T-helper 2 cell (primary cell): ENCODE data around the gene GATAD1.
"Not testable (repeated sequence)": the region's sequence is repeated elsewhere in the genome, so short reads cannot be mapped to it uniquely, and the experiment has no call there.

Experiments used
- DNase-seq, 5 experiments: peaks; one replicate each; pipeline versions ENCODE4 v3.0.0 to v3.0.0-alpha.2; 2012 to 2022
- total RNA-seq, 2 donors: gene quantifications; one replicate each; lab custom pipeline; 2026; lab: John Stamatoyannopoulos, UW

The GATAD1 gene, protein sequence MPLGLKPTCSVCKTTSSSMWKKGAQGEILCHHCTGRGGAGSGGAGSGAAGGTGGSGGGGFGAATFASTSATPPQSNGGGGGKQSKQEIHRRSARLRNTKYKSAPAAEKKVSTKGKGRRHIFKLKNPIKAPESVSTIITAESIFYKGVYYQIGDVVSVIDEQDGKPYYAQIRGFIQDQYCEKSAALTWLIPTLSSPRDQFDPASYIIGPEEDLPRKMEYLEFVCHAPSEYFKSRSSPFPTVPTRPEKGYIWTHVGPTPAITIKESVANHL
- total RNA-seq: 12.8 to 36.4 reads per million in 2 donors

DNA sequence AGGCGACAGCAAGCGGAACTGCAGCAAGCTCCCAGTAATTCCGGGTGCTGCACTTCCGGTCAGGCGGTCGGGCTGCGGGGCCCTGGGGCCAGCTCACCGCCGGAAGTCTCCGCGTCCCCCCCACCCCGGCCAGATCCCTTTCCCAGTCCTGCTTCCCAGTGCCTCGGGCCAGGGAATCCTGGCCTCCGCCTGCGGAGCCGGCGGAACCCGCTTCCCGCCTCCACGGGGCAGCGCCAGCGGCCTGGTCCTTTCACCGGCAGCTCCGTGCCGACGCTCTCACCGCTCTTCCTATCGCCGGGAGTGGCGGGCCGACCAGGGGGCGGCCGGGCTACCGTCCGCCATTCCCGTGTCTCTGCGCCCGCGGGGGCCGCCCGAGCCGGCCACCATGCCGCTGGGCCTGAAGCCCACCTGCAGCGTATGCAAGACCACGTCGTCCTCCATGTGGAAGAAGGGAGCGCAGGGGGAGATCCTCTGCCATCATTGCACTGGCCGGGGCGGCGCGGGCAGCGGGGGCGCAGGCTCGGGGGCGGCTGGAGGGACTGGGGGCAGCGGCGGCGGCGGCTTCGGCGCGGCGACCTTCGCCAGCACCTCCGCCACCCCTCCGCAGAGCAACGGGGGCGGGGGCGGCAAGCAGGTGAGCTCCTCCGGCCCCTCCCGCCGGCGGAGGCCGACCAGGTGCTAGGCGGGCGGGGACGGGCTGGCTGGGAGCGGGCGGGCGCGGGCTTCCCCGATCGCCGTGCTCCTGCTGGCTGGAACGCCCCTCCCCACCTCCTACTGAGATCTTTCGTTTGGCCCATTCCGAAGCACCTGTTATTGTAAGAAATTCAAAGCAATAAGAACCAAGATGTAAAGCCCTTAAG lies at the start of gene GATAD1:
Gene GATAD1 (plus strand): TSS at position 138 of the 860 bp plus-strand sequence. CDS start 248 bp downstream, at position 386.
- DNase-seq: peak; percentile 47 to 90 (median 68)

DNA sequence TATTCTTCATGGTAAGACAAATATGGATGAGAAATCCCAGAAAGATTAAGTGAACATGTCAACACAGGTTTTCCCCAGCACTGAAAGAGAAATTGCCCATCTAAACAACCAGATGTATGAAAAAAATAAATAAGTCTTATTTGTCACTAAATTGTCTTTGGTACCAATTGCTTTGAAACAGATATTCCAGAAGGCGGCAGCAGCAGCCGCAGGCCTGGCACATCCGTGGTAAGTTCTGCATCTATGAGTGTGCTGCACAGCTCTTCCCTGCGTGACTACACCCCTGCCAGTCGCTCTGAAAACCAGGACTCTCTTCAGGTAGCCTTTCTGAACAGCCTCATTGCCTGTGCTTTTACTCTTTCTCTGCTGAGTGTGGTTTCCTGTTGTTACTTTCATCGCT lies 49.7 kb upstream of the GATAD1 start:
- no peak for DNase-seq

DNA sequence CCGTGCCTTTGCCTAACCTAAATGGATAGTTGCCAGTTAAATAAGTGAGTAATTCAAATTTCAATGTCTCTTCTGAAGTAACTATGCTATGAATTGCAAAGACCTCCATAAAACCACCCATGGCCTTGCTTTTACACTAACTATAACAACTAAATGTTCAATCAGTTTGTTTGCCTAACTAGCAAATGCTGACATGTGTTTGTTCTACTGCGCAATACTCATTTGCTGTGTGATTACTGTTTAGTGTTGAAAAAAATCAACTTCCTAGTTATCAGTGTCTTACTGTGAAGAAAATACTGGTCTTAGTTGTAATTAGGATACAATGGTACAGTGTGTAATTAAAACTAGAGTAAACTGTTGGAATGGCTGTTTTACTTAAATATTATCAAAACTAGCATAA lies 47.3 kb upstream of the GATAD1 start:
- DNase-seq: no peak

DNA sequence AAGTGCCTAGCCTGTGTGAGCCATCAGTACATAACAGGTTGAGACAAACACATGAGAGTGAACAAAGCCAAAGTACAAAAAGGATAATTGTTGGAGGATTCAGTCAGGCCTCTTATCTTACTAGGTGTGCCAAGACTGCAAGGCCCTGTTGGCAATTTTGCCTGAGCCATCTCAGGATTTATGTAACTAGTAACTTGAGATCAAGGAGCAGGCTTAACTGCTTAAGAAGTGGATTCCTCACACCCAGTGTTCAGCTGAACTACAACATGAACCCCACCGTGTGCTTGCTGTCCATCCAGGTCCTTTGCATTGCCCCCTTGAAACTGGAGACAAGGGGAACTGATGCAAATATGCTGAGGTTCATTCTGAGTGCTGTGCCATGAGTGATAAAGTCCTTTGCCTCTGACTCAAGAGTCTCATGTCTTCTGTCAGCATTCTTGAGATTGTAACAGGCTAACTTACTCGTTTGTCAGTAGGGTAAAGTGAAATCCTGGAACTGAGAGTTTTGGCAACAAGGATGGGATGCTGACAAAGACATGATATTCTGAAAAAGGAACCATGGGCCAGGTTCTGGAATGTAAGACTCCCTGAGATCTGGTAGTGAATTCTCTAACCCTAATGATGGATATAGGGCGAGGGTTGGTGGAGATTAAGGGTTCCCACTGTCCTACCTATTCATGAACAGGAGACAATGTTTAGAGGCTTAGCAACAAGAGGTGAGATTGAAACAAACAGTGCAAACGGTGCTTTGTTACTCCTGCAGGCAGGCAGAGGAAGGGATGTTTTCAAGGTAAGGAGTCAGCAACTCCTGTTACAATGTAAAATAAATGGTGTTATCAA lies 44.1 kb upstream of the GATAD1 start:
- DNase-seq: no peak

DNA sequence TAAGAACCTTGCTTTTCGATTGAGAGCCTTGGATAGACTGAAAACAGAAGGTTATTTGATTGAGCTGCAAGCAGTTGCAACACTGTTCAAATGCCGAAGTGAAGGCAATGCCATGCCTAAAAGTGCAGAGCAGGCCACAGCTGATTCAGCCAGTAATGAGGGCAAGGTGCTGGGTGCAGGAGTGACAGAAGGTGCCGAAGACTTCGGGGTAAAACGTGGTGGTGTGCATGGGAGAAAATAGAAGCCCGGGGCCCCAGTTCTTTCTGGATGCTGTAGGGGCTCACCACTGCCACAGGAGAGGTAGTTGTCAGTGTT lies 43.6 kb upstream of the GATAD1 start:
- no peak for DNase-seq

DNA sequence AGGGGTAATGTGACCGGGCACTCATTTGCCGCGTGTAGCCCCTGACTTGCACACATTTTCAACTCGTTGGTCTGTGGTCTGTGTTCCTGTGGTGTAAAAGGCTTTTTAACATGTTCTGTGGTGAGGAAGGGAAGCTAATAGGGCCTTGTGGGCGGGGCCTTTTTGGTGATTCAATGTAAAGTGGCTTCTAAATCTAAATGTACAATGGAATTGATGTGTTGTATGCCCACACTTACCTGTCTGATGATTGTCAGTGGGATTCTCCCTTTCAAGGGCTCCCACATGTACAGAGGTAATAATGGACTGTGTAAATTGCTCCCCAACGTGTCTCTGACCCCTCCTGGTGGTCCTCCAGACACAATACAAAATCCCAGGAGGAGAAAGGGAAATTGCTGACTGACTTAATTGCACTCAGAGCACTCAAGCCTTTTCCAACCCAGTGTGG lies 43.1 kb upstream of the GATAD1 start:
- DNase-seq: peak in 2 of 5 experiments; percentile 28 to 70

DNA sequence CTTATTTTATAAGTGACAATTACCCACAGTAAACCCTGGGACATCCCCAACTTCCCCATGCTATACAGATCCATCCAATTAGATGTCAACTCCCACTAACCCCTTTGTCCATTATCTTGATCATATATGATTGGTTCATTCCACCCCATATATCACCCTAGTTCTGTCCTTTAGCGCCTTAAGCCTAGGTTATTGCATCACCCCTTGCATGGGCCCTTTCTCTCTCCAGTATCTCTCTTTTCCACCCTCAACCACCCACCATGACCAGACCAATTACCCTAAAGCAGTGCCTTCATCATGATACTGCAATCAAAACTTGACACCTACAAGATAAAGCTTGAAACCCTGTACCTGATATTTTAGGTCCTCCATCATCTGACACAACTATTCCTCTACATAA lies 37.9 kb upstream of the GATAD1 start:
- no peak for DNase-seq

DNA sequence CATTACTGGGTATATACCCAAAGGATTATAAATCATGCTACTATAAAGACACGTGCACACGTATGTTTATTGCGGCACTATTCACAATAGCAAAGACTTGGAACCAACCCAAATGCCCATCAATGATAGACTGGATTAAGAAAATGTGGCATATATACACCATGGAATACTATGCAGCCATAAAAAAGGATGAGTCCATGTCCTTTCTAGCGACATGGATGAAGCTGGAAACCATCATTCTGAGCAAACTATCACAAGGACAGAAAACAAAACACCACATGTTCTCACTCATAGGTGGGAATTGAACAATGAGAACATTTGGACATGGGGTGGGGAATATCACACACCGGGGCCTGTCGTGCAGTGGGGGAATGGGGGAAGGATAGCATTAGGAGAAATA lies 37.1 kb upstream of the GATAD1 start:
- DNase-seq: not testable (repeated sequence)

DNA sequence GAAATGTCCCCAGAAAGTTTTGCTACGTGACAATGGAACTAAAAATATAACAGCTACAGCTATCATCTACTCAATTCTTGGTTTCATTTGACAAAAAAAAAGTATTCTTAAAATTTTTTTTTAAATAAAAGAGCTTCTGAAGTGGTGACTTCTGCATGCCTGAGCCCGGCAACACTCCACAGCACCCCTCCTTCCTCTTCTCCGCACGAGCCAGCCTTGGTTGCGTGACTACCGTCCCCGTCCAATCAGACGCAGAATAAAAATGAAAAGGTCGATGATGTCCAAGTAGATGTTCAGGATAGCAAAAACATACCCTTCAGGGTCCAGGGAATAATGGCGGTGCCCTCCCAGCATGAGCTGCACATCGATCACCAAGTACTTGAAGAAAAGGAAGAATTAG lies 34.5 kb upstream of the GATAD1 start:
- no peak for DNase-seq

DNA sequence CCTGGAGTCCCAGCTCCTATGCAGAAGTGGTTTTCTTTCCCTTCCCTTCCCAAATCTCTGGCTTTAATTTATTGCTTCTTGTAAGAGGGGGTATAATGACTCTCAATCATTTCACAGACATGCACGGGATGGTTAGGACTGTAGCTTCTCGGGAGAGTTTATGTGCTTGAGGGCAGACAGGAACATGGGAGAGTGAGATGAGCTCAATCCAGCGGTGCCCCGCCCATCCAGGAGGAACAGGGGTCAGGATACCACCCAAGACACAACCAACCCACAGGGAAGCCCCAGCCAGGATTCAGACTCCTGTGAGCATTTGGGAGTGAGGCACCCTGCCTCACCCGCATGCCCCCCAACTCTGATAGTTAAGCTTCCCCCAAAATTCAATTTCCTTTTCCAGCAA lies 33.7 kb upstream of the GATAD1 start:
- no peak for DNase-seq

DNA sequence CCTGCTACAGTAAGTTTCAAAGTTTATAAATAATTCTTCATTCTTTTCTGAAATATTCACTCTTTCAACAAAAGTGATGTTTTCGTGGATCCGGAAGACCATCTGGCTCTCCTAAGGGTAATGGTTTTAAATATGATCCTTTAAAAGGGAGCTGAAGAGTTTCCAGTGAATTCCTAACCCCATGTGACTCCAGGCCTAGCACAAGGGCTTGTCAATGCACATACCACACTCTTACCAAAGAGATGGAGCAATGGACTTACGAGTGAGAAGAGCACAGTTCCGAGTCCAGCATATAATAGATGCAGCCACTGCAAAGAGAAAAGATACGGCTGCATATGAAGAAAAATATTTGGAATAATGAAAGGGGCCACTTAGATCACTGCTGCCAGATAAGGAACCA lies 32.1 kb upstream of the GATAD1 start:
- DNase-seq: no peak

DNA sequence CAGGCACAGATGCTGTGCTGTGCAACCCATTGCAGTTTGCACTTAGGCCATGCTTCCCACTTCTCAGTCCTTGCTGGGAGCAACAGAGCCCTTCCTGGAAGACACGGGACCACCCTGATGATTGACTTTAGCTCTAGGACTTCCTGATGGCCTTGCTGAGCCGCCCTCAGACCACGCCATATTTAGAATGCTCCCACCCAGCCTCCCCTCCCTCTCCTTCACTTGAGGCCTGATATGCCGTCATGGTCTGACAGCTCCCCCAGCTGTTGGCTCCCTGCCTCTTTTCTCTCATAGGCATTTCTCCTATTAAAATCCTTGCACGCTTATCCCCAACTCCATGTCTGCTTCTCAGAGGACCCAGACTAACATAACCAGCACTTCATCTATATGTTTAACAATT lies 29.4 kb upstream of the GATAD1 start:
- DNase-seq: no peak

DNA sequence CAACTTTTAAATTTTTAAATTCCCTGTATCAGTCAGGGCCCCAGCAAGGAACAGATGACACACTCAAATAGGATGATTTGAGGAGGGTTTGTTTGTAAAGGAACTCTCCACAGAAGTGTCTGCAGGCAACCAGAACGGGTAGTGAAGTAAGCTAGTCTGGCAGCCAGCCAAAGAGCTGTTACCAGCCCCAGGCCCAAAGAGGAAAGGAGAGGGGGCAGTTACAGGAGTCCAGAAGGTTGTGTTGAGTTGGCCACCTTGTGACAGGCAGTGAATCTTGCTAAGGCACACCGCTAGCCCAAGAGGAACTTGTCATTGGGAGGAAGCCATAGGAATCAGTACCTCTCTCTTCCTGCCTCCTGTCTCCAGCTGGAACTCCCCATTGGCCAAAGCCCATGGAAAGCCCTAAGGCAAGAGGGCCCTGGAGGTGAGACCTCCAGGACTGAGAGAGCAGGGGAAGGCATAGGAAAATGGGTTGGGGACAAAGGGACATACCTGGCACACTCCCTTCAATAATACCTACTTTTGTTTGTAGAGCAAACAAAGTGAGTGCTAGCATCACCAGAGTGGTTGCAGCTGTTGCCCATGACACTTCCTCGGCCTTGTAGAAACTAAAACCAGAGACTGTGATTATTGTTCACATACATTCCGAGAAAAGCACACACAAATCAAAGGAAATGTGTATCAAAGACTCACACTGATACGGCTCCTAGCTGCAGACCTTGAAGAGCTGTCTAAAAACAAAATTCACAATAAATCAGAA lies 25.4 kb upstream of the GATAD1 start:
- no peak for DNase-seq

DNA sequence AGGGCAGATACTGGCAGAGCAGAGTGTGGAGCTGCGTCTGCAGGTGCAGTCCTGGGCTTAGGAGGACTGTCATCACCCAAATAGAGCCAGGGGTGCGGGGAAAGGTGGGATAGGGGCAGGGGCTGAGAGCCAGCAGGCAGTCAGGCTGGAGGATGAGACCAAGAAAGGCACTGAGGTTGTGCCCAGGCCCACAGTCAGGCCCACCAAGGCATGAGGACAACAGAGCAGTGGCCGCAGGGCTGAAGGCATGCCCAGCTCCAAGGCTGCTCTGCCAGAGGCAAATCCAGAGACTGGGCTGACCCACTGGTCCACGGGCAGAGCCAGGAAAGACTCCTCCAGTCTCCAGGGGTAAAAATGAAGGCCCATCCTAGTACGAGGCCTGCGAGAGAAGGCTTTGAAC lies 24.4 kb upstream of the GATAD1 start:
- no peak for DNase-seq

DNA sequence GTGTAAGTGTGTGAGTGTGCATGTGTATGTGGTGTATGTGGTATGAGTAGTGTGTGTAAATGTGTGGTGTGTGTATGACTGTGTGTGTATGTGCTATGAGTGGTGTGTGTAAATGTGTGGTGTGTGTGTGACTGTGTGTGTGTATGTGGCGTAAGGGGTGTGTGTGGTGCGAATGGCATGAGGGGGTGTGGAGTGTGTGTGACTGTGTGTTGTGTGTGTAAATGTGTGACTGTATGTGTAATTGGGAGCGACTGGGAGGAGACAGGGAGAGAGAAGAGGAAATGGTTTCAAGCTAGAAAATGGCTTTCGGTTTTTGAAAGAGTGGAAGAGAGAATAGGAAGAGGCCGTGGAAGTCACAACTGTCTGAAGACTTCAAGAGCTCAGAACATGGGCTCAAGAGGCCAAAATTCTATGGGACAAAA lies 23.6 kb upstream of the GATAD1 start:
- DNase-seq: peak in 1 of 5 experiments; percentile 41

DNA sequence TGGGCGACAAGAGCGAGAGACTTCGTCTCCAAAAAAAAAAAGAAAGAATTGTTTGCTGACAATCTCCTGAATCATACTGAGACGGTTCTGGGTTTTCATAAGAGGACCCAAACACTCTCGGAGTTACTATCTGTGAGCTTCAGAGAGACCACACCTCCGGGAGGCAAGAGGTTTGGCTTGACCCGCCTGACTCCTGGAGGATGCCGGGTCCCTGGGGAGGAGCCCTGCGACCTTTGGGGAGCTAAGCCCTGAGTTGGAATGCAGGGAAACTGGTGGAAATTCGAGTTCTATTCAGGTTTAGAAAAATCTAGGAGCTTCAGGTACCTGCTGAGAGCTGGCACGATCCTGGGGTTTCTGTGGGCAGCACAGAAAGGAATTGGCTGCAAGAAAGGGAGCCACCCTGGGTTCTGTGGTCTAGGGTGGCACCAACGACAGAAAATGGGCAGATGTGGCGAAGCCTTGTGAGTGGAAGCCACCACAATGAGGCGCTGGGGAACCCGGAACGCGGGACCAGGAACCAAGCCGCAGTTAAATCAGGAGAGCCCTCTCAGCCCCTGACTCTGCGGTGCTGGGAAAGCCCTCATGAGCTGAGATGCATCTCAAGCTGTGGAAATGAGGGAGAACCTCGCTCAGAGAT lies 21.9 kb upstream of the GATAD1 start:
- peak in 1 of 5 experiments; percentile 45 for DNase-seq

DNA sequence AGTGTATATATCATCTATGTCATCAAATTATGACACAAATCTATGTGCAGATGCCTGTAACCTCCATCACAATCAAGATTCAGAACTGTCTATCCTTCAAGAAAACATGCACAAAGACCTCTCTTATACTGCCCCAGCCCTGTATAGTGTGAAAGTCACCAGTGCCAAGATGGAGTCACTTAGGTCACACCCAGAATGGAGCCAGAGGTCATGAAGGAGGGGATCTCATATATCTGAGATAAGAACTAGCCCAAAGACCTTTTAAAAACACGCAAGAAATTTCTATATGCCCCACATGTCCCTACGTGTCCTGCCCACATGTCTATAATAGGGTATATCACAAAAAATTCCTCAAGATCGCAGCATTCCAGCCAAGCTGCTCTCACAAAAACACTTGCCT lies 20.1 kb upstream of the GATAD1 start:
- DNase-seq: no peak

DNA sequence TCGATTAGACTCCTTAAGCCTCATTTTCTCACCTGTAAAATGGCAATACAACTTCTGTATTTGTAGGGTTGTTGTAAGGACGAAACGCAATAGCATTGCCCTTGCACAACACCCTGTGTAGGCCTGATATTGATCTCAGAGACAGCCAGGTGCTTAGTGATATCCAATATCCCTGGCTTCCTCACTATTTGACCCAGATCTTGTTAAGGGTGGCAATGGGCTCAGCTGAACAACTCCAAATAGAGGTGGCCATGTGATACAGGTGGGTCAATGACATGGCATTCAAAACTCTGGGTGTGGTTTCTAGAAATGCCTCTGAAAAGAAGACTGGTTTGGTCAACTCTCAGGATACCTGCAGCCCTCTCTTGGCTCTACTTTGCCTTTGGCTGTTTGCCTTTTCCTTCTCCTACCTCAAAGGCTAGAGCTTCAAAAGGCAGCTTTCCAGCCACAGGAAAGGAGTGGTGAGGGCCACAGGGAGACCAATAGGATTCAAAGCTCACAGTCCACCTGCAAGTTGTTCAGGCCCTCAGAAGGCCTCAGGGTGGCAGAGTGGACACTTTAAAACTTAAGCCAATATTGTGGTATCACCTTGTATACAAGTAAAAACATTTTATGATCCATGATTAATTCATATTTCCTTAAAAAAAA lies 14.9 kb upstream of the GATAD1 start:
- no peak for DNase-seq

DNA sequence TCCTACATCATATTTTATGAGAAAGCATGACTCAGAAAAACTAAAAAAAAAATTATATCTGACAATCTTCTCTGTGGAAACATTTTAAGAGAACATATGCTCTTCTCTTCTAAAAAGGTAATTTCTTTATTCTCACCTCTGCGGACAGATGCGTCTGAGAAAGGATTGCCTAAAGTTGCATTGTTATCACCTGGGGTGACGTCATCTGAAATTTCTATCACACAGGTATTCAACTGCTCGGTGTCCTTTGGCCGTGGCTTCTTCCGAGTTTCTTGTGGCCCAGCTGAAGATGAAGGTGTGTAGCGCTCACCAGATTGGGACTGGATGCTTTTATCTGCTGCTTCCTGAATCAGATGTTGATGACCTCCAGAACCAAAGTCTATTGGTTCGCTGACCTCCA lies 14.3 kb upstream of the GATAD1 start:
- no peak for DNase-seq

DNA sequence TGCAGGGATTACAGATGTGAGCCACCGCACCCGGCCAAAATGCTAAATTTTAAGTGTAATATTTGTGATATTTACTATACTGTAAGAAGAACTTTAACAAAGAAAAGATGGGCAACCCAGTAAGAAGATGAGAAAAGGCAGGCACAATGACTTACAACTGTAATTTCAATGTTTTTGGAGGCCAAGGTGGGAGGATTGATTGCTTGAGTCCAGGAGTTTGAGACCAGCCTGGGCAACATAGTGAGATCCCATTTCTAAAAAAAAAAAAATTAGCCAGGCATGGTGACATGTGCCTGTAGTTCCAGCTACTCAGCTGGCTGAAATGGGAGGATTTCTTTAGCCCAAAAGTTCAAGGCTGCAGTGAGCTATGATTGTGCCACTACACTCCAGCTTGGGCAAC lies 11.7 kb upstream of the GATAD1 start:
- DNase-seq: no peak
